Measurements from ENCODE around the gene MAML3.
"Not testable (repeated sequence)": the region's sequence is repeated elsewhere in the genome, so short reads cannot be mapped to it uniquely, and the experiment has no call there.

MAML3 gene

GRCh38 chr4:139969635-139970266 lies 184.2 kb downstream of the MAML3 start:
- no peak for DNase-seq (ENCODE audit: low read depth in 3 of 3, low spot score in 1 of 3)

- DNase-seq (ENCODE audit: low read depth in 3 of 3, low spot score in 1 of 3) = no peak
Observed at GRCh38 chr4:139968831-139969230, 185.2 kb downstream of the MAML3 start.

- no peak for DNase-seq (ENCODE audit: low read depth in 3 of 3, low spot score in 1 of 3)
Observed at GRCh38 chr4:139966383-139966782, 187.6 kb downstream of the MAML3 start.

DNA sequence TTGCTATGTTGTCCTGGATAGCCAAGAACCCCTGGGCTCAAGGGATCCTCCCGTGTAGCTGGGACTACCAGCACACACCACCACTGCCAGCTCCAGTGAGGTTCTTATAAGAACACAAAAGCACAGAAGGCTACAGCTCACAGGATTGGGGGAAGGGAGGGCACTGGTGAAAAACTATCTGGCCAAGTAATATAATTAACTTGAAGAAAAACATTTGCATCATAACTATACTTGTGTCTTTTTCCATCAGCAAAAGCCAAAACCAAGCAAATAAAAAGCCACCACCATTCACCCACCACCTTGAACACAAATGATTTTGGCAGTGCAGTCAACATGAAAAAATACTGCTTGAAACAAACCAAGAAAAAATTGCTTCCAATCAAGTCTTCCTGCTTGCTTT lies 188.2 kb downstream of the MAML3 start:
- DNase-seq (ENCODE audit: low read depth in 3 of 3, low spot score in 1 of 3) = no peak

DNA sequence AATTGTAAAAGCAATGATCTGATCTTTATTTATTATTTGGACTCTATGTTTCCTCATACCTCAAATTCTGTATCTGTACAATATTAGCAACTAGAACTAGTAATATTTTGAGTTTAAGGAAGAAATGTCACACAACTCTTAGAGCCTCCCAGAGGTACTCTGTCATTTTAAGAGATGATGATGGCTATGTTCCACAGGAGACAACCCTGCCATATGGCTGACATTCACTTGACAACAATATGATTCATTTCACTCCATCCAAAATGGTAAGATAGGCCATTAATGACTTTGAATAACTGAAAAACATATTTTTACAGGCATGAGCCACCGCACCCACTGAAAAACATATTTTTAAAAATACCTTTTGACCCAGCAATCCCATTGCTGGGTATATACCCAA lies 190.3 kb downstream of the MAML3 start:
- DNase-seq (ENCODE audit: low read depth in 3 of 3, low spot score in 1 of 3) = no peak

DNA sequence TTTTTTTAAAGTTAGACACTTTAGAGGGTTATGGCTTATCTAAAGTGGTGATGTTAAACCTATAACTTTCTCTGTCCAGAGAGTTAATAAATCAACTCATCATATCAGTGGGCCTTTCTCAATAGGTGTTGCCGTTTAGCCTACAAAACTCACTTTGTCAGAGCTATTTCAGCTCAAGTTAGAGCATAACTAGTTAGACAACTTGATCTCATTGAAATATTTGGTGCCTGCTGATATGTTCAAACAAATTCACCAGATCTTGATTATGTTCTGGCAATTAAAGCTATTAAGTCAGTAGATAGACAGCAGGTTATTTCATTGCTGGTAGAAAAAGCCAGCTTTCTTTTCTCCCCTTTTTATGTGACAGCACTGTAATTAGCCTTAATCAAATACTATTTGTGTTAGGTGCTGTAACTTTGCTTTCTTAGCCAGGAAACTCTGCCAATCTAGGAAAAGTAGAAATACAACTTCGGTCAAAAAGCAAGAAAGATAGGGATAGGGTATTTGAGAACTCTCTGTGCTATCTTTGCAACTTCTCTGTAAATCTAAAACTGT lies 191.8 kb downstream of the MAML3 start:
- DNase-seq (ENCODE audit: low read depth in 3 of 3, low spot score in 1 of 3) = no peak

GRCh38 chr4:139961344-139961946 lies 192.5 kb downstream of the MAML3 start:
- no peak for DNase-seq (ENCODE audit: low read depth in 3 of 3, low spot score in 1 of 3)

- no peak for DNase-seq (ENCODE audit: low read depth in 3 of 3, low spot score in 1 of 3)
Observed at GRCh38 chr4:139959396-139959795, 194.6 kb downstream of the MAML3 start.

- DNase-seq (ENCODE audit: low read depth in 3 of 3, low spot score in 1 of 3) = no peak
Observed at GRCh38 chr4:139958739-139959098, 195.3 kb downstream of the MAML3 start.

GRCh38 chr4:139957986-139958738 lies 195.8 kb downstream of the MAML3 start:
- no peak for DNase-seq (ENCODE audit: low read depth in 3 of 3, low spot score in 1 of 3)

- DNase-seq (ENCODE audit: low read depth in 3 of 3, low spot score in 1 of 3) = no peak
Observed at GRCh38 chr4:139957065-139957464, 196.9 kb downstream of the MAML3 start.

DNA sequence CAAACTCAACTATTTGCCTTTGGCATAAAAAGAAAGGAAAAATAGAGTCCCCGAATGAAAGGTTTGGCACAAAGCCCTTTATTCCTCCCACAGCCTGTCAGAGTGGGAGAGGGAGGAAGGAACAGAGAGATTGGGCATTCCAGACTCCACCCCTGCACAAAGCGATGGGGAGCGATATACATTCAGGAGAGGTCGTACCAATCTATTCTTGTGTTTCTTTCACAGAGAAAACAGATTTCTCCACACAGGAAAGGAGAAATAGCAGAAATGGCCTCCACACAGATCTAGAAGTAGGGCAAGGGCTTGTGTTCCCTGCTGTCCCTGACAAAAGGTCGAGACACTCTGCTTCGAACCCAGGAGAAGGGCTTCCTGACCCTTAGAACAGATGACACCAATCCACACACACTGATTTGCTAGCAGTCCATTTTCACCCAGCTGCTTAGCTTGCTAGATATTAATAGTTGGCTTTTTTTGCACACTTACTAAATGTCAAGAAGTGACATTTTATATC lies 197.4 kb downstream of the MAML3 start:
- no peak for DNase-seq (ENCODE audit: low read depth in 3 of 3, low spot score in 1 of 3)

GRCh38 chr4:139955600-139955999 lies 198.4 kb downstream of the MAML3 start:
- DNase-seq (ENCODE audit: low read depth in 3 of 3, low spot score in 1 of 3) = no peak

- no peak for DNase-seq (ENCODE audit: low read depth in 3 of 3, low spot score in 1 of 3)
Observed at GRCh38 chr4:139954512-139954911, 199.5 kb downstream of the MAML3 start.

GRCh38 chr4:139951021-139951420 lies 203.0 kb downstream of the MAML3 start:
- no peak for DNase-seq (ENCODE audit: low read depth in 3 of 3, low spot score in 1 of 3)

DNA sequence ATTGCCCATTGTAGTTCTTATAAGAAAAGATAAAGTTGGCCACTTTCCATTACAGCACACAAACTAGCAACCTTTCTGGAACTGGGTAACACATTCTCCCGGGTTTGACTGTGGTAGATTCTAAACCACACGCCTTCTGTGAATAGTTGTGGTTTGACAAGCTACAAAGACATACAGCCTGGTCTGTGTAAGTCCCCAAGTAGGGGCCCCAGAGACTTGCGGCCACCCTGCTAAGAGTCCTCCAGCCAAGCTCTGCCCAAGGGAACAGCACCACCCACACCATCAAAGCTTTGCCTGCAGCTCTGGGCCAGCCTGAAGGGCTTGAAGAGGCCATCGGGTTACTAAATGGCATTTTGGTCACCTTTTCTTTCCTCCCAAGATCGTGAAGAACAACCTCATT lies 203.4 kb downstream of the MAML3 start:
- DNase-seq (ENCODE audit: low read depth in 3 of 3, low spot score in 1 of 3) = no peak

DNA sequence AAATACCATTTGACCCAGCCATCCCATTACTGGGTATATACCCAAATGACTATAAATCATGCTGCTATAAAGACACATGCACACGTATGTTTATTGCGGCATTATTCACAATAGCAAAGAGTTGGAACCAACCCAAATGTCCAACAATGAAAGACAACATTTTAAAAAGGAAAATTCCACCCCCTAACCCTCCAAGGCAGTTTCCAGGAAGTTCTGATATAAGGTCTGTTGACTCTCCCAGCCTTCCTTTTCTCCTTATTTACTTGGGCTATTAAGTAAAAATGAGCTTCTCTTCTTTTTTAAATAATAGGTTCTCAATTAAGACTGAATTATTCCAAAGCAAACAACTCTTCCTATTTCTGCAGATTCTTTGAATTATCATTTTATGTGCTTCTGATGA lies 209.1 kb downstream of the MAML3 start:
- DNase-seq (ENCODE audit: low read depth in 3 of 3, low spot score in 1 of 3) = not testable (repeated sequence)

- DNase-seq (ENCODE audit: low read depth in 3 of 3, low spot score in 1 of 3) = no peak
Observed at GRCh38 chr4:139943277-139943676, 210.7 kb downstream of the MAML3 start.

- DNase-seq (ENCODE audit: low read depth in 3 of 3, low spot score in 1 of 3) = no peak
Observed at GRCh38 chr4:139942241-139942640, 211.7 kb downstream of the MAML3 start.

DNA sequence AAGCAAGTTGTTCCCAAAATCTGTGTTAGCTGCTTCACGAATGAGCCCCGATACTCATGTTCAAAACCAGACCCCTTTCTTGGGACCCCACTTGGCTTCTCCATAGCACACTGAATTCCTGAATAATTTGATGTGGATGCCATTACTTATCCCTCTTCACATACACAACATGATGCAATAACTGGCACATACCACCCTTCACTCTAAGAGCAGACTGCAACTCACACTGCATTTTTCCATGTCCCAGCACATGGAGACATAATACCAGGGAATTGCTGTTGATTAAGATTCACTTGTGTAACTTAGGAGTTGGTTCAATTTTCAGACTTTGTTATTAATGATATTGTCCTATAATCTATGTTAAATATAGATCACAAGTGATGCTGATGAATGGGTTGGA lies 213.4 kb downstream of the MAML3 start:
- no peak for DNase-seq (ENCODE audit: low read depth in 3 of 3, low spot score in 1 of 3)

- no peak for DNase-seq (ENCODE audit: low read depth in 3 of 3, low spot score in 1 of 3)
Observed at GRCh38 chr4:139938414-139938813, 215.6 kb downstream of the MAML3 start.

- no peak for DNase-seq (ENCODE audit: low read depth in 3 of 3, low spot score in 1 of 3)
Observed at GRCh38 chr4:139935911-139936310, 218.1 kb downstream of the MAML3 start.
